NCI-H1417 treated with DMSO at 0.1 percent for 48 hours (cell line): ENCODE measurements around the gene ARX.

ENCODE experiments used
- DNase-seq: peaks from one replicate; lab custom pipeline; 2025; lab: John Stamatoyannopoulos, UW

The ARX gene

DNA sequence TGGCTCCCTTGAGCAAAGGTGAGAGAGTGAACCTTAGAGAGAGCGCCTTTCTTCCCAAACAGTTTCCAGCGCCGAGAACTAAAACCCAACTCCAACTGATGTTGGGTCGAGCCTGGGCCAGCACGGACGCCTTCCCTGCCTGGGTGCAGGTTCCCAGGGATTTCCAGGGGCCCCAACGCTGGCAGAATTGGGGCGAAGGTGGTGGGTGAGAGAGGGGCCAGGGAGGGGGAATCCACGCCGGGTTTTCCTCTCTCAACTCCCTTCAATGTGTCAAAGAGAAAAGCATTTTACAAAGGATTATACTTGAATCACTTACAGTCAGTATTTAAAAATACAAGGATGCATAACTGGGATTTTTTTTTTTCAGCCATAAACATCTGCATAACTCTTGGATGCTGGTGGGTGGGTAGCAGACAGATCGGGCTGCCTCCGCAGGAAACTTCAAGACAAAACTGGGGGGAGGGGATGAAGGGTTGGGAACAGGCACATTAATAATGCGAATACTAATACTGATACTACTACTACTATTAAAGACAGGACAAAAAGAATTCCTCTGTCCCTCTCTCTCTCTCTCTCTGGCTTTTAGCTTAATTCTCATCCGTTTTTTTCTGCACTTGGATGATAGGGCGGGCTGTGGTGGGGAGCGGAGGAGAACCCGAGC lies 1.3 kb upstream of the ARX start:
- DNase-seq: no peak

DNA sequence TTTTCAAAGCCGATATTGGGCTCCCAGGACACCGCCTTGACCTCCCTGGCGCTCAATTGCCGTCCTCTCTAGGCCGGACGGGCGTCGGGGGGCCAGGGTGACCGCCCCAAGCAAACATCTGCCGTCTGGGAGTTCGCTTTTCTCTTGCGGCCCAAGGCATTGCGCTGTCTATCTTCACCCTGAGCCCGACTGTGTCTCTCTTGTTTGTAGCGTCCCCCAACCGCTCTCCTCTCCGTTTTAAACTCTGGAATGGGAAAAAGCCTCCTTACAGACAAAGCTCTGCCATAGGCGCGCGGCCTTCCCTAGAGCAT lies 551 bp upstream of the ARX start:
- DNase-seq: no peak

DNA sequence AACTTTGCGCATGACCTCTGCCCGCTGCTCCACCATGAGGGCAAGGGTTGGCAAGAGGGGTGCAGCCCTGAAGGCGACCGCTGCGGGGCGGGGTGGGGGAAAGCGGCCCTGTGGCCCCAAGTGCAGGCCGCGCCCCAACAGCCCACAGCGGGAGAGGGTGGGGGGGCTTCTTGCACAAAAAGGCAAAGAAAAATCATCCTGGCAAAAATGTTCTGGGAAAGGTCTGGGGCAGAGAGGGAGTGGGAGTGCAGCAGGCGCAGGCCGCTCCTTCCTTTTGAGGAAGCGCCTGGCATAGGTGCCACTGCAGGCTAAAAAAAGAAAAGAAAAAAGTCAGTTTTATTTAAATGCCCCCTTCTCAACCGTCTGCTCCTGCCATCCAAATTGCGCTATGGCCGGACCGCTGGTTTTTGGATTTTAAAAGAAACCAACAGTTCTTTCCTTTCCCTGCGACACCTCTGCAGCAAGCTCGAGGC lies 1.4 kb downstream of the ARX start:
- no peak for DNase-seq

DNA sequence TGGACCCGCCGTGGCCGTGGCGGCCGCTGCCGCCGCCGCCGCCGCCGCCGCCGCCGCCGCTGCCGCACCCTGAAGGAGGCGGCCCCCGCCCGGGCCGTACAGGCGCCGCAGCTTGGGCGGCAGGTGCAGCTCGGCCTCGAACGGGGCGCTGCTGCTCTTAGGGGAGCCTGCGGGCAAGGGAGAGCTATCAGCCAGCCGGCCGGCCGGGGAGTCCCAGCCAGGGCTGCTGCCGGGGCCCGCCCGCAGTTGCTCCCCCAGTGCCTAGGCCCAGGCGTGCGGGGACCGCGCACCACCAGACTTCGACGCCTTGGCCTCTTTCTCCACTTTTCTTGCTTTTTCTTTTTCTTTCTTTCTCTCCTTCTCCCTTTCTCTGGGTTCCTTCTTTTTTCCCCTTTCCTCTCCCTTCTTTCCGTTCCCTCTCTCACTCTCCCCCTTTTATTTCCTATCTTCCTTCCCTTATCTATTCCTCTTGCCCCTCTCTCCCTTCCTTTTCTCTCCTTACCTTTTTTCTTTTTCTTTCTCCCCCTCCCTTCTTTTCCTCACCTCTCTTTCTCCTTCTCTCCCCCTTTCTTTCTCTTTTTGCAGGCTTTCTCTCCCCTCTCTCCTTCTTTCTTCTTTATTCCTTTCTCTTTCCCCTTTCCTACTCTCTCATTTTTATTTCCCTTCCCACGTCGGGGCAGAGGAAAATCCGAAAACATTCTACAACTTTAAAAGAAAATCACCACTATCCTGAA lies 2.0 kb downstream of the ARX start:
- DNase-seq: no peak

DNA sequence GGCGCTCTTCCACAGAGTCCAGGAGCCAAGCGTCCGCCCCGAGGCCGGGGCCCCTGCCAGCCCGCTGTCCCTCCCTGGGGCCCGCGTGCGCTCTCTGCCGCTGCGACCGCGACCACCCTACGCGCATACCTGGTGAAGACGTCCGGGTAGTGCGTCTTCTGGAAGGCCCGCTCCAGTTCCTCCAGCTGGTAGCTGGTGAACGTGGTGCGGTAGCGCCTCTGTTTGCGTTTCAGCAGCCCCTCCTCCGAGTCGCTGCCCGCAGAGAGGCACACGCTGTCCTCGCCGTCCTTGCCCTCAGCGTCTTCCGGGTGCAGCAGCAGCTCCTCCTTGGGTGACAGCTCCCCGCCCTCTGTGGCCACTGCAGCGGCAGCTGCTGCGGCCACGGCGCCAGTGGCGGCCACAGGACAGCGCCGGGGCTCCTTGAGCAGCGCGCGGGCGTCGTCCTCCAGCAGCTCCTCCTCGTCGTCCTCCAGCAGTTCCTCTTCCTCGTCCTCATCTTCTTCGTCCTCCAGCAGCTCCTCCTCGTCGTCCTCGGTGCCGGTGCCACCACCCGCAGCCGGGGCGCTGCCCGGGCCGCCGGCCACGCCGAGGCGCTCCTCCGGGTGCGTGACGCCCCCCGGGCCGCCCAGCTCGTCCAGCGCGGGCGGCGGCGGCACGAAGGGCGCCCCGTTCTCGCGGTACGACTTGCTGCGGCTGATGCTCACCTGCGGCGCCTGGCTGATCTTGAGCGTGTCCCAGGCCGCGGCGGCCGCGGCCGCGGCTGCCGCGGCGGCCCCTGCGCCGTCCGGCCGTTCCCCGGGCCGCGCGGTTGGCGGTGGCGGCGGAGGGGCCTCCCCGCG lies 2.8 kb downstream of the ARX start:
- no peak for DNase-seq

DNA sequence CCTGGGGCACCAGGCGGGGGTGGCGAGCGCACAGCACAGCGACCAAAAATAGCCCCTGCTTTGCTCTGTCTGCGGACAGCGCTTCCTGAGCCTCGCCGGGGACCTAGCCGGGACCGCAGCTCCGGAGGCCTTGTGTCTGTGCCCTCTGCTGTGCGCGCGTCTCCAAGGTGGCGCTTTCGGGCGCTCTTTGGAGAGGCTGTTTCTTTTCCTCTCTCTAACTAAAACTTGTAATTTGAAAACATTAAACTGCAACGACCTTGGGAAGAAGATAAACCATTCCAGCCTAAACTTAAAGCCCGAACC lies 3.4 kb downstream of the ARX start:
- no peak for DNase-seq

DNA sequence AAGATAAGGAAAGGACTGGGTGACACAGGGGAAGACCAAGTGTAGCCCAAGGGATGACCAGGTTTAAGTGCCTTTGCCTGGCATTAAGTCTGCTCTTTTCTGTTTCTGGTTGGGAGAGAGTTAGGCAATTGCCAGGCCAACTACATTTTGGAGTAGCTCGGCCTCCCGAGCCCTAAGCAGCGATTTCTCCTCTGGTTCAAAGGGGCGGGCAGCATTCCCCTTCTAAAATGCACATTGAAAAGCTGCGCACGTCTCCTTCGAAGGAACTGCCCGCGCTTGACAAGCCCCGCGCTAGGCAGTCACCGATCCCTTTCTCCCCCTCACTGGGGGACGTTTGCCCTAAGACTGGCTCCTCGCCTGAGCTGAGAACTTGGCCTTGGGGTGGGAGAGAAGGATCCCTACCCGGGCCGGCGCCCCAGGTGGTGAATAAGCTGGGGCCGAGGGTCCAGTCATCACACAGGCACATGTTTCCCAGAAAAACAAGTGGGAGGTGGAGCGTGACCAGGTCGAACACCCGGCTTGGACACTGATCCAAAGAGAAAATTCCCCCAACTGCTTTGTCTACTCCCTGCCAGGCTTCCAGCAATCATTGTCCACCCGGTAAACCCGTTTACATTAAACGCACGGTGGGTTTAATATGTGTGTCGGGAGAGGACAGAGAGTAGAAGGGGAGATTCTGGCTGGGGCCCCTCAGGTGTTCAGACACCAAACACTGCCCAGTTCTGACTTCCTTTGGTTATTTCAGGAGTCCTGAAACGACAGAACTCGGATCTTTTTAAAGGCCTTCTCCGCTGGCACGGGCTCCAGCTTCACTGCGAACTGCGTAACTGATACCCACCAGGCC lies 4.0 kb downstream of the ARX start:
- no peak for DNase-seq

DNA sequence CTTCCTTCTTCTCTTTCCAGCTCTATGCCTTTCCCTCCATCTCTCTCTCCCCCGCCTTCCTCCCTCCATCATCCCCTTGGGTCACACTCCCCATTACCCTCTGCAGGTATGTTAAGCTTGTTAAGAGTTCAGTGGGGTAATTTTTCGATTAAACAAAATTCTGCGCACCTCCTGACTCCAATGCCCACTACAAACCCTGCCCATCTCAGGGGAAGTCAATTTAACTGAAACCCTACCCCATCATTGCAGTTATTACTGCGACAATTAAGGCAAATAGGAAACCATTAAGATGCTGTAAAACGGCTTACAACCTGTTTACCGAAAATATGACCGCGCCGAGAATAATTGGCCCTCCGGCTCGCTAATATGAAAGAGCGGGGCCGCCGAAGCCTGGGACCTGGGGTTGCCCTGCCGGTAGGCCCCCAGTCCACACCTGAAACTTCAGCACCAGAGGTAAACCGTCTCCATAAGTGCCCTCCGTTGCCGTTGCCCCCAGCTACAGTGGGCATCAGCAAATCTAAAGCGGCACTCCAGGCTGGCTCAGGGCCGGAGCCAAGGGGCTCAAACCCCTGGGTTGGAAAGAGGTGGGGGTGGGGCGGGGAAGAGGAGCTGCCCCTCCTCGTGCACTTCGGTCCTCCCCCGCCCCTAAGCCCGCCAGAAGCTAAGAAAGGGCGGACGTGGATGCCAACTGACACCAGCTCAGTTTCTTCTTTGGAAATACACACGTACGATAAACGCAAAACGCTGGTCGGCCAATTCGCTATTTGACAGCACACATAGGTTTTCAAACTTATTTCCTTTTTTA lies 4.8 kb downstream of the ARX start:
- DNase-seq: no peak

DNA sequence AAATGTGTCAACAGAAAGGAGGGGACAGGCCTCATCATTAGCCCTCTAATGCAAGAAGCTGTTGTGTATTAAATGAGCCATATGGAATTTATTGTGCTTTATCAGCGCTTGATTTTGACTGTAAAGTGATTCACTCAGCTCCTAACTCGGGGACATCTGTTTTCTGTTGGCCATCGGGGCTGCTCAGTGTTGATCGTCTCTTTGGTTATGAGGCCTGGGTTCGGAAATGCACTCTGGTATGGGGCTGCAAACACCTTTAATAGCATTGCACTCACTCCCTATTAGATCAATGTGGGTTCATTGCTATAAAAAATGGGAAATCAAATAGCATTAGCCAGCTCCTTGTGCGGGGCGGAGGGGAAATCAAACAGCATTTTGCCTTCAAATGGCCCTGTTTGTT lies 6.4 kb downstream of the ARX start:
- no peak for DNase-seq

DNA sequence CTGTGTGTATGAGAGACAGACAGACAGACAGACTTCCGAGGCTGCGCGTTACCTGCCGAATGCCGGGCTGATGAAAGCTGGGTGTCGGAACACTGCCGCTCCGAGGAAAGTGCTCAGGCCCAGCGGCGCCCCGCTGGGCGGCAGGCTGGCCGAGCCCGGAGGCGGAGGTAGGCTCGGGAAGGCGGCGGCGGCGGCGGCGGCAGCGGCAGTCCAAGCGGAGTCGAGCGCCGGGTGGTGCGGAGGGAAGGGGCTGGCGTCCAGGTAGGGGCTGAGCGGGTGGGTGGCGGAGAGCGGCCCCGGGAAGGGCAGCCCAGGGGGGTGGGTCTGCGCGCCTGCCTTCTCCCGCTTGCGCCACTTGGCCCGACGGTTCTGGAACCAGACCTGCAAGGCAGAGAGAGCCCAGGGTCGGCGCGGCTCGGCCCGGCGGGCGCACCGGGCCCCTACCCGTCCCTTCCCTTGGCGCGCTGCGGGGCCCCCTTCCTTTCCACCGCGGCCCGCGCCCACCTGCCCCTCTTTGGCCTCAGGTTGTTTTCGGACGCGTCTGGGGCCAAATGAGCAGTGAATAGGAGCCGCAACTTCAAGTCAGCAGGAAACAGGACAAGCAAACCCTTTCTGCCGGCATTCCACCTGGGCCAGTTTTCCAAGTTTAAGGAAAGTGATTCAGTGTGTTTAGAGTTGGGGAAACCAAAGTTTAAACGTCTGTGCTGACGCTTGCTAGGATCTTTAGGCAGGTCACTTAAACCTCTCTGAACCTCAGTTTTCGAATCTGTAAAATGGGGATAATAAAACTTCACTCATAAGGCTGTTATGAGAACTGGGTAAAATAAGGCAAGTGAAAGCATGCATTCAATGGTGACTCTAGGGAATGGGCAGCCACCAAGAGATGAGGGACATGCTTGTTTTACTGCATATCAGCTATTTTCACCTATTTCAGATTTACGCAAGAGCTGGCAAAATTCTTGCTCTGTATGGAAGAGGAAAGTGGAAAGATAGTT lies 8.4 kb downstream of the ARX start:
- no peak for DNase-seq

DNA sequence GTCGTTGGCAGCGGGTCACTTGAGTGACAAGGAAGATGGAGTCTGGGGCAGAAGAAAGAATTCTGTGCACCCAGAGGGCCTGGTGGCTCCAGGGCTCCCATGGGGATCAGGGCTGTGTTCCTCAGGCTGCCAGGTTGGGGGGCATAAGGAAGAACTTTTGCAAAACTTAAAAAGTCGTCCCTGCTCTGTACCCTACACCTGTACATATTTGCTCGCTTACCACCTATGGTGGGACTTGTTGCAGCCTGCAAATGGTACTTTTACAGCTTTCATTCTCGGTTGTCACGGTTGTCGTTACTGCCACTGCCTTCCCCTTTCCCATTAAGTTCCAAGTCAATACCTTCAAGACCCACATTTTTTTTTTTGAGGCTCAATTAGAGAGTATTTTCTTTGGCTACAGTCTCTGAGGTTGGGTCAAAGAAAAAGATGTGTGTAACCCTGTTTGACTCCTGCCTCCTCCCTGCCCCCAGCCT lies 9.1 kb downstream of the ARX start:
- no peak for DNase-seq

DNA sequence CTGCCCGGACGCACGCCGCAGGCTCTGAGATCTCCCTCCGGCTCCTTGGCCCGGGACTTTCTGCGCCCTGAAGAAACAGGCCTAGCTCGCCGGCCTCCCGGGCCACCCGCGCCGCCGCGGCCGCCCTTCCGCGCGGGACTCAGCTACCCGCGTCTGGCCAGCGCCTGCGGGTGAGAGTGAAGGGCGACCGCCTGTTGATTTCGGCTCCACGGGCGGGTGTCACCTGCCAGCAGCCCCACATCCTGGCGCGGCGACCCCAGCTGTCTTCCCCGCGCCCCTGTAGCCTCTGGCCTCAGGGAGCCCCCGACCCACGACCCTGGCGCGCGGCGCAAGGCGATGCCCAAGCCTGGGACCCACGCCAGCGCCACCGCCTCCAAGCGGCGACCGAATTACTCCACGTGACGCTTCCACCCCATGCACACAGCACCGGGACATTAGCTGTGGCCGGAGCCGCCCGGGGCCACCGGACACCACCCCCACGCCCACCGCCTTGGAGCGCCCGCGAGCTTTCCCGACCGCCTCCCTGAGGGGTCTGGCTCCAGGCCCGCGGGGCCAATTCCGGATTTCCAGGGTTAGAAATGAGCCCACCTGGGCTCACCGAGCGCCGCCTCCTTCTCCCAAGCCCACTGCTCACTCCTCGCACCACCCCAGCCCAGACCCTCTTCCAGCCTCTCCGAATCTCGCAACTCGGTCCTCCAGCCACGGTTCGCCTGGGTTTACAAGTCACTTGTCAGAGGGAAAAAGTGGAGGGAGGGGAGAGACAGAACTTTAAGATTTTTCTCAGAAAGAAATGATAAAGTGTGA lies 10.2 kb downstream of the ARX start:
- DNase-seq: no peak

DNA sequence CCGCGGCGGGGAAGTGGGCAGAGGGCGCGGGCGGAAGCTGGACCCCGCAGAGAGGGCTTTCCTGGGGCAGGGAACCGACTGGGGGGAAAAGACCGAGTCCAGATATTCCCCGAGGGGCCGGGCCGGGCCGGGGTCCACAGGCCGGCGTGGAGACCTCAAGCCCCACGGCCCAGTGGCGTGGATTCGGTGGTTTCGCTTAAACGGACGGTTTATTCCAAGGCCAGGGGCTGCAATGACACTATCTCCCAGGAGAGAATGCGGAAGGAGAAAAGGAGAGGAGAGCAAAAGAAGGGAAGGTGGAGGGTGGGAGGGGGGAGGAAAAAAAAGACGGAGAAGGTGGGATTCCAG lies 10.8 kb downstream of the ARX start:
- DNase-seq: no peak

DNA sequence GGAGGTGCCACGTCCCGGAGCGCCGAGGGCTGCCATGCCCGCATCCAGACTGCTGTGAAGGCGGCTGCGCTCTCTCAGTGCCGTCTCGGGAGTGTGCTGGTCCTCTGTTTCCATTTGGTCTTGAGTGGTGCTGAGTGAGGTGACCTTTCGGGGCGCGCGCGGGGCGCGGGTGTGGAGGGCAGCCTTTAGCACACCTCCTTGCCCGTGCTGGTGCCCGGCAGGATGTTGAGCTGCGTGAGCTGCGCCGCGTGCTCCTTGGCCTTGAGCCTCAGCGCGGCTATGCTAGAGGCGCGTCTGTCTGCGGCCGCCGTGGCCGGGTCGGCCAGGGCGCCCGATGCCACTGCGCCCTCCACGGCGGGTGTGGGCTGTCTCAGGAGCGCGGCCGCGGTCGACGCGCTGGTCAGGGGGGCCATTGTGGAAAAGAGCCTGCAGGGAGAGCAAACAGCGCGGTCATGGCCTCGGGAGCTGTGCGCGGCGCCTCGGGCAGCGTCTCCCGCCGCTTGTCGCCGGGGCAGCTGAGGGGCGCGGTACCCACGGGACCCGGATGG lies 11.2 kb downstream of the ARX start:
- DNase-seq: no peak

DNA sequence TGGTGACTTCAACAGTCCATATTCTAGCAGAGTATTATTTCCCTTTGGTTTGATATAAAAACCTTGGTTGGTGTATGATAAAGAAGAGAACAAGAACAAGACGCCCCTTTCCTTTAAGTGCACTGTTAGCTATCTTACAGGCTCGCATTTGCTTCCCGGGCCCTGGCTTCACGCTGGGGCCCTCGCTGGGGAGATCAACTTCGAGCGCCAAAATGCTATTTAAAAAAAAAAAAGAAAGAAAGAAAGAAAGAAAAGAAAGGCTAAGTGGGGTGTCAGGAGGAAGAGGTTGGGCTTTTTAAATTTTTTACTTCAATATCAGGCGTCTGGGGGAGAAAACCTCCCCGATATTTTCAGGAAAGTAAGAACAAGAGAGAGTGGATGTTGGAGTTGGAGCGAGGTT lies 11.7 kb downstream of the ARX start:
- DNase-seq: no peak

DNA sequence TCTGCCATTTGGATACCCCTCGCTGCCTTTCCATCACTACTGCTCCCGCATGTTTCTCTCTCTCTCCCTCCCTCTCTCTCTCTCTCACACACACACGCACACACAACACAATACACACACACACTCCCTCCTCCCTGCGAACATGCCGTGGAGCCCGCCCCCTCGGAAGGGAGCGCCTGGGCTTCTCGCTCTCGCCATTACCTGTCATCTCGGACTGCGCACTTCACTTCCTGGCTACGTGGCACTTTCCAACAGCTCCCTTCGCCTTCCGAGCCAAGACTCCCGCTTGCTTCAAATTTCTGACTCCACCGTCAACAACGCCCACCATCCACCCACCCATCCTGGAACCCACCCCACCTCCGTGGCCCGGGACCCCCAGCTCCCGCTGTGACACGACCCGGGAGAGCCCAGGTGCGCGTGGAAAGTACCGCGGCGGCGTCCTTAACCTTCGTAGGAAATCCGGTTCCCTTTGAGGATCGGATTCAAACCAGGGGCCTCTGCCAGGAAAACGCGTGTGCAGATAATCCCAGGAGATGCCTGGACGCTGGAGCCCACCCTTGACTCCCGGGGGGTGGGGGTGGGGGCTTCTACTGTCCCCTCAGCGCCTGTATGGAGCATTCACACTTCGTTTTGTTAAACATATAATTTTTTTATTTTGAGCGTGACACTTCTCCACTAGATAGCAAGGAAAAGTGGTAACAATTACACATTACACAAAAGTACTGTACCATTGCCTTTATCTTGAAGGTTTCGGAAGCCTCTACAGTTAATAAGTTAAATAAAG lies 12.5 kb downstream of the ARX start:
- no peak for DNase-seq

DNA sequence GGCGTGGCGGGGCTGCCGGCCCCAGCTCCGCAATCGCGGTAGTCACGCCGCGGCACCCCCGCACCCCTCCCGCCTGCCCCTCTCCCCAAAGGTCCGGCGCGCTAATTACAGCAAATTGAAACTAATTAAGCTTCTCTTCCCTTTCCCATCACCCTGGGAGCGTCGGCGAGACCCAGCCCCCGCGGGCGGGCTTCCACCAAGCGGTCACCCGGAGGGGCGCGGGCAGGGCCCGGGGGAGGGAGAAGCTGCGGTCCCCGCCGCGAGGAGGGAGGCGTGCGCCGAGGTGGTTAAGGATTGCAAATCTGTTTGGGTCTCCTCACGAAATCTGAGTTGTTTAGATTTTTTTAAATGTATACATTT lies 13.1 kb downstream of the ARX start:
- DNase-seq: no peak
